SH-SY5Y (cell line): Measurements from ENCODE around the gene RBM19.

Experiments
- GATA2 ChIP-seq: IDR thresholded peaks from 2 replicates; pipeline ENCODE4 v1.6.1; 2011; ENCODE audit warnings: mild to moderate bottlenecking, low read depth, low read length
- GATA3 ChIP-seq: IDR thresholded peaks from 2 replicates; pipeline ENCODE4 v1.6.1; 2011; ENCODE audit warnings: low read depth, mild to moderate bottlenecking, low read length, moderate library complexity

GRCh38 chr12:113897406-113897805, 68.7 kb downstream of the RBM19 start:
- TF ChIP-seq GATA2: no peak
- no peak for TF ChIP-seq GATA3
